ENCODE results near the gene DNAJC25.
"Not testable (repeated sequence)": the region's sequence is repeated elsewhere in the genome, so short reads cannot be mapped to it uniquely, and the experiment has no call there.

The DNAJC25 gene

DNA sequence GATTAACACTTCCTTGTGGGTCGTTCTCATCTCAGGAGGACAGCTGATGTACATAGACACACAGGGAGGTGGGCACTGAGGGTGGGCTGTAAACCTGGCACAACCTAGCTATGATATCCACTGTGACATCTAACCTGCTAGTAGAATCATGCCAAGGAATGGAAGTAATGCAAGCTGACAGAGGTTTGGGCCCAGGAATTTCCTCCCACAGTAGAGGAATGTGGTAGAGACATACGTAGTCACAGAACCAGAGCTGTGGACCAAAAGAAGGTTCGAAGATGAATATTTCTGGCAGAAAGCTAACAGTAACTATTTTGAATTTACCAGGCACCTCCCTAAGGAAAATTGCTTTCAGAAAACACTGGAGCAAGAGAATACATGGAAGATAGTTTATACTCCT, 15.2 kb upstream of the DNAJC25 start:
- Histone ChIP-seq H3K27me3 (ENCODE audit: low read depth, low read length) (peaks cover 4% of the 10 kb centered on the region; the same call in 1 of the 2 replicates), H3K4me2 (ENCODE audit: low read length) (no peak overlapping the region), H3K9me3 (ENCODE audit: insufficient read depth, low read length) (no peaks in the 10 kb centered on the region), H3K36me3 (replicated peaks; ENCODE audit: low read depth, low read length) (no peaks in the 10 kb centered on the region), H3K4me3 (ENCODE audit: low read length) (no peak overlapping the region), H2AFZ (ENCODE audit: low read depth, low read length) (no peak overlapping the region), H3K27ac (ENCODE audit: low read length) (no peak overlapping the region), H3K9ac (ENCODE audit: low read length) (no peak overlapping the region), H4K20me1 (ENCODE audit: insufficient read depth, low read length) (no peaks in the 10 kb centered on the region), H3K79me2 (ENCODE audit: low read length) (no peaks in the 10 kb centered on the region), H3K4me1 (ENCODE audit: low read length) (no peaks in the 10 kb centered on the region)
- no peak for TF ChIP-seq CTCF (IDR thresholded peaks at IDR 0.05; ENCODE audit: low read depth, low read length)
- TF ChIP-seq EZH2phosphoT487 (IDR thresholded peaks at IDR 0.05; ENCODE audit: low read depth), result no peak

DNA sequence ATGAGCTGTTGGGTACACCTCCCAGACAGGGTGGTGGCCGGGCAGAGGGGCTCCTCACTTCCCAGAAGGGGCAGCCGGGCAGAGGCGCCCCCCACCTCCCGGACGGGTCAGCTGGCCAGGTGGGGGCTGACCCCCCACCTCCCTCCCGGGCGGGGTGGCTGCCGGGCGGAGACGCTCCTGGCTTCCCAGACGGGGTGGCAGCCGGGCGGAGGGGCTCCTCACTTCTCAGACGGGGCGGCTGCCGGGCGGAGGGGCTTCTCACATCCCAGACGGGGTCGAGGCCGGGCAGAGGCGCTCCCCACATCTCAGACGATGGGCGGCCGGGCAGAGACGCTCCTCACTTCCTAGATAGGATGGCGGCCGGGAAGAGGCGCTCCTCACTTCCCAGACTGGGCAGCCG, 13.8 kb upstream of the DNAJC25 start:
- H3K36me3 ChIP-seq (replicated peaks; ENCODE audit: low read depth, low read length); H2AFZ ChIP-seq (ENCODE audit: low read depth, low read length); H3K4me1 ChIP-seq (ENCODE audit: low read length); H3K4me3 ChIP-seq (ENCODE audit: low read length); H3K9me3 ChIP-seq (ENCODE audit: insufficient read depth, low read length); H3K27ac ChIP-seq (ENCODE audit: low read length); H3K79me2 ChIP-seq (ENCODE audit: low read length); H4K20me1 ChIP-seq (ENCODE audit: insufficient read depth, low read length); H3K9ac ChIP-seq (ENCODE audit: low read length); H3K4me2 ChIP-seq (ENCODE audit: low read length); H3K27me3 ChIP-seq (ENCODE audit: low read depth, low read length): not testable (repeated sequence)

- H3K27ac ChIP-seq (ENCODE audit: low read length), result no peak overlapping the region
- H3K27me3 ChIP-seq (ENCODE audit: low read depth, low read length), result no peaks in the 10 kb centered on the region
- no peak overlapping the region for H2AFZ ChIP-seq (ENCODE audit: low read depth, low read length)
- no peaks in the 10 kb centered on the region for H3K4me1 ChIP-seq (ENCODE audit: low read length)
- no peak overlapping the region for H3K4me3 ChIP-seq (ENCODE audit: low read length)
- no peaks in the 10 kb centered on the region for H4K20me1 ChIP-seq (ENCODE audit: insufficient read depth, low read length)
- H3K4me2 ChIP-seq (ENCODE audit: low read length), result no peak overlapping the region
- TF ChIP-seq CTCF (IDR thresholded peaks at IDR 0.05; ENCODE audit: low read depth, low read length) (peak; percentile 83), EZH2phosphoT487 (IDR thresholded peaks at IDR 0.05; ENCODE audit: low read depth) (no peak)
- H3K9ac ChIP-seq (ENCODE audit: low read length), result no peak overlapping the region
- no peaks in the 10 kb centered on the region for H3K9me3 ChIP-seq (ENCODE audit: insufficient read depth, low read length)
- no peaks in the 10 kb centered on the region for H3K36me3 ChIP-seq (replicated peaks; ENCODE audit: low read depth, low read length)
- no peaks in the 10 kb centered on the region for H3K79me2 ChIP-seq (ENCODE audit: low read length)
Measured at GRCh38 chr9:111621895-111622480, 9.1 kb upstream of the DNAJC25 start.

- Histone ChIP-seq H4K20me1 (ENCODE audit: insufficient read depth, low read length) (no peaks in the 10 kb centered on the region), H3K4me1 (ENCODE audit: low read length) (no peaks in the 10 kb centered on the region), H3K27me3 (ENCODE audit: low read depth, low read length) (no peaks in the 10 kb centered on the region), H3K27ac (ENCODE audit: low read length) (no peak overlapping the region), H2AFZ (ENCODE audit: low read depth, low read length) (no peak overlapping the region), H3K36me3 (replicated peaks; ENCODE audit: low read depth, low read length) (no peaks in the 10 kb centered on the region), H3K79me2 (ENCODE audit: low read length) (no peaks in the 10 kb centered on the region), H3K4me2 (ENCODE audit: low read length) (no peak overlapping the region), H3K9ac (ENCODE audit: low read length) (no peak overlapping the region), H3K4me3 (ENCODE audit: low read length) (no peak overlapping the region), H3K9me3 (ENCODE audit: insufficient read depth, low read length) (no peaks in the 10 kb centered on the region)
- TF ChIP-seq CTCF (IDR thresholded peaks at IDR 0.05; ENCODE audit: low read depth, low read length), result no peak
- no peak for TF ChIP-seq EZH2phosphoT487 (IDR thresholded peaks at IDR 0.05; ENCODE audit: low read depth)
Measured at GRCh38 chr9:111622626-111623025, 8.5 kb upstream of the DNAJC25 start.
